HepG2 (cell line): Measurements from ENCODE around the gene COA1. TPM values are rescaled to one million over a fixed set of nuclear protein-coding genes. Genes with fewer than 3 reads are reported as not detected.

Source experiments
- ATAC-seq: fragments of 200-7000 bp; cut with Tn5 transposase; 3 replicates; pipeline ENCODE4 v1.9.1; 2020; ENCODE audit warnings: mild to moderate bottlenecking, moderate library complexity
- BruUV-seq: library from RNA; stranded (reverse); fragments of 400-500 nt; replicated peaks from 2 replicates; lab custom pipeline; 2021; lab: Mats Ljungman, UMichigan
- CTCF ChIA-PET: fragments of 300-600 bp; formaldehyde crosslinking; extraction: SDS; loops from one replicate; lab custom pipeline; 2021; ENCODE audit warnings: low total read pairs, inconsistent platforms, low intra/inter-chr PET ratio; lab: Yijun Ruan, JAX
- POLR2A ChIA-PET: fragments of 350-600 bp; sonication (Branson Sonifier 250); formaldehyde crosslinking; loops from one replicate; lab custom pipeline; 2020; ENCODE audit warnings: antibody characterized with exemption, inconsistent platforms; lab: Yijun Ruan, JAX
- DNase-seq: peaks from one replicate; pipeline ENCODE4 v3.0.0-alpha.2; 2015; ENCODE audit warnings: low spot score
- FAIRE-seq: peaks from 3 replicates; lab custom pipeline; 2011; peaks lifted over from hg19 to GRCh38; lab: Jason Lieb, UNC
- H2AFZ ChIP-seq: one replicate; pipeline ENCODE4 v1.6.1; 2011; ENCODE audit warnings: low read length, inconsistent platforms
- H3K27ac ChIP-seq: fragments of 300-600 bp; 3 replicates; pipeline ENCODE4 v1.8.0; 2011; ENCODE audit warnings: mixed run types, mild to moderate bottlenecking, mixed read lengths, low read length, inconsistent platforms; ENCODE audit not compliant: insufficient read depth; ENCODE audit errors: extremely low read length
- H3K27me3 ChIP-seq, 2 experiments: fragments of 200-600 bp in 1 of 2; 2 replicates in 1 of 2; 3 replicates in 1 of 2; pipeline versions ENCODE4 v1.6.0 to v1.8.0; 2011; ENCODE audit warnings: low read length in 2 of 2, mild to moderate bottlenecking in 2 of 2, moderate library complexity in 2 of 2, inconsistent platforms in 1 of 2; ENCODE audit not compliant: insufficient read depth in 2 of 2, control insufficient read depth in 1 of 2
- H3K36me3 ChIP-seq, 2 experiments: fragments of 200-600 bp in 1 of 2; replicated peaks in 1 of 2; 2 replicates in 1 of 2; 3 replicates in 1 of 2; pipeline versions ENCODE4 v1.5.1 to v1.8.0; 2011; ENCODE audit warnings: low read length in 2 of 2, inconsistent platforms in 1 of 2; ENCODE audit not compliant: insufficient read depth in 2 of 2, control insufficient read depth in 1 of 2
- H3K4me1 ChIP-seq: 2 replicates; pipeline ENCODE4 v1.5.1; 2012; ENCODE audit warnings: low read length, inconsistent platforms; ENCODE audit not compliant: insufficient read depth
- H3K4me2 ChIP-seq: 2 replicates; pipeline ENCODE4 v1.6.0; 2011; ENCODE audit warnings: low read depth, low read length, inconsistent platforms
- H3K4me3 ChIP-seq, 3 experiments: fragments of 200-600 bp in 1 of 3; sonication (generic), shearing (Covaris generic) in 1 of 3; replicated peaks in 1 of 3; 2 replicates each; pipeline ENCODE4 v1.5.1; 2011 to 2016; ENCODE audit warnings: low read length in 3 of 3, inconsistent platforms in 2 of 3, low read depth in 2 of 3, mild to moderate bottlenecking in 2 of 3, control low read depth in 1 of 3, mixed read lengths in 1 of 3; ENCODE audit not compliant: insufficient read depth in 1 of 3
- H3K79me2 ChIP-seq: one replicate; pipeline ENCODE4 v1.6.1; 2011; ENCODE audit warnings: low read length, inconsistent platforms; ENCODE audit not compliant: insufficient read depth
- H3K9ac ChIP-seq: 2 replicates; pipeline ENCODE4 v1.6.0; 2011; ENCODE audit warnings: mild to moderate bottlenecking, low read depth, low read length, inconsistent platforms; ENCODE audit not compliant: insufficient read depth
- H3K9me3 ChIP-seq: 2 replicates; pipeline ENCODE4 v1.5.1; 2012; ENCODE audit warnings: mild to moderate bottlenecking, low read length
- H4K20me1 ChIP-seq: 2 replicates; pipeline ENCODE4 v1.6.0; 2011; ENCODE audit warnings: inconsistent platforms, mild to moderate bottlenecking, low read length, moderate library complexity; ENCODE audit not compliant: insufficient read depth
- ASH2L ChIP-seq: fragments of 300-600, 200-600 bp; sonication (generic); IDR thresholded peaks from 2 replicates; pipeline ENCODE4 v1.7.0; 2017; ENCODE audit warnings: low read depth, mild to moderate bottlenecking, moderate library complexity, mixed read lengths, low read length; ENCODE audit not compliant: insufficient read length
- HNRNPL ChIP-seq: fragments of 200-400 bp; formaldehyde crosslinking; IDR thresholded peaks from 2 replicates; pipeline ENCODE4 v1.6.1; 2017; ENCODE audit warnings: mild to moderate bottlenecking, low read depth, low read length
- IRF2 ChIP-seq: IDR thresholded peaks from 2 replicates; pipeline ENCODE4 v1.6.1; 2018; ENCODE audit warnings: missing genetic modification reagents, missing compliant biosample characterization
- MLXIP ChIP-seq: sonication (generic); formaldehyde crosslinking; IDR thresholded peaks from 2 replicates; pipeline ENCODE4 v1.9.0; 2021; ENCODE audit warnings: missing genetic modification reagents, borderline replicate concordance
- PHF5A ChIP-seq: IDR thresholded peaks from one replicate; pipeline ENCODE4 v1.6.1; 2018; ENCODE audit warnings: low read depth, missing genetic modification reagents; ENCODE audit not compliant: unreplicated experiment
- TFAP4 ChIP-seq: sonication (generic); IDR thresholded peaks from 2 replicates; pipeline ENCODE4 v1.6.1; 2016; ENCODE audit warnings: low read depth, borderline replicate concordance
- ZNF136 ChIP-seq: sonication (generic); formaldehyde crosslinking; IDR thresholded peaks from 2 replicates; pipeline ENCODE4 v1.8.1; 2022; ENCODE audit warnings: low read depth, mild to moderate bottlenecking, moderate library complexity, missing genetic modification reagents
- ZNF670 ChIP-seq: sonication (generic); formaldehyde crosslinking; IDR thresholded peaks from 2 replicates; pipeline ENCODE4 v1.8.0; 2022; ENCODE audit warnings: mild to moderate bottlenecking, missing genetic modification reagents, borderline replicate concordance
- ZNF746 ChIP-seq: sonication (generic); formaldehyde crosslinking; IDR thresholded peaks from 2 replicates; pipeline ENCODE4 v1.8.0; 2022; ENCODE audit warnings: mild to moderate bottlenecking, missing genetic modification reagents
- ZNF850 ChIP-seq: sonication (generic); formaldehyde crosslinking; conservative IDR thresholded peaks from 2 replicates; pipeline ENCODE4 v1.9.0; 2021; ENCODE audit warnings: mild to moderate bottlenecking, missing genetic modification reagents
- ZSCAN5A ChIP-seq: sonication (generic); formaldehyde crosslinking; IDR thresholded peaks from 2 replicates; pipeline ENCODE4 v1.8.0; 2022; ENCODE audit warnings: mild to moderate bottlenecking, missing genetic modification reagents, borderline replicate concordance
- WGBS: methylation state at CpG from one replicate; pipeline ENCODE4 v1.1.6; 2017; ENCODE audit warnings: low lambda C conversion rate; 5-methylcytosine and 5-hydroxymethylcytosine counted together
- in situ Hi-C: cut with HindIII; loops from 2 replicates; pipeline ENCODE4 v1.10.0; 2017; ENCODE audit warnings: low pct_unique_long_range_greater_than_20kb; ENCODE audit not compliant: extremely low pct_ligation_motif_present
- intact Hi-C: fragments of 100-400 bp; cut with micrococcal nuclease; formaldehyde crosslinking; loops from one replicate; pipeline ENCODE4 v1.10.0; 2022; ENCODE audit not compliant: unreplicated experiment
- polyA plus RNA-seq, 8 experiments: library from polyadenylated mRNA; depleted of rRNA in 3 of 8; stranded (reverse) in 7 of 8; unstranded in 1 of 8; fragments of >200 nt; fragmentation: Illumina TruSeq in 4 of 8; extraction: Trizol in 4 of 8; gene quantifications; 2 replicates each; pipeline versions ENCODE4 v1.2.1 to v1.2.3, GENCODE V29; 2011 to 2016; ENCODE audit warnings: low read depth in 4 of 8, missing spikeins in 1 of 8, mixed read lengths in 1 of 8; ENCODE audit not compliant: insufficient read depth in 1 of 8
- total RNA-seq, 5 experiments: library from RNA; depleted of rRNA; stranded (reverse); fragments of >200 nt; fragmentation: Illumina TruSeq; extraction: Trizol; gene quantifications; 2 replicates each; pipeline ENCODE4 v1.2.3, GENCODE V29; 2016; ENCODE audit warnings: low read depth in 1 of 5

Gene COA1
- total and polyA plus RNA-seq, 2 of the 13 experiments (the other 11 are each of a cell fraction or from before 2014, with no cell fraction given): 33.2 to 65.7 TPM

- in situ Hi-C loops (no loop called here), intact Hi-C loops (loop anchor here (1.0 to 2.0 kb wide), 6 partner anchors 29 to 109 kb away; partner anchors contain the start of gene BLVRA)
- FAIRE-seq (no peak), DNase-seq (no peak), ATAC-seq (peak; percentile 19; the same call in 2 of the 3 replicates)
- Histone ChIP-seq H3K36me3 (no peaks in the 10 kb centered on the region; a peak in 1 of 5 replicates), H3K27me3 (no peaks in the 10 kb centered on the region; a peak in 1 of 5 replicates), H4K20me1 (peaks cover 5% of the 10 kb centered on the region; the same call in 1 of the 2 replicates), H3K9ac (peak overlapping the region; percentile 90), H2AFZ (peak overlapping the region; percentile 81), H3K4me1 (peaks cover 28% of the 10 kb centered on the region), H3K4me3 (peak overlapping the region; percentile 89 to 98 (median 95)), H3K9me3 (no peaks in the 10 kb centered on the region), H3K79me2 (peaks cover 42% of the 10 kb centered on the region), H3K27ac (peak overlapping the region; percentile 89), H3K4me2 (peak overlapping the region; percentile 89)
- BruUV-seq: TSS peak; percentile 98
- POLR2A ChIA-PET: interaction anchor here (0.7 to 3.5 kb wide), 17 partner anchors 8 to 228 kb away, joined by 3 to 22 read pairs (median 5); partner anchors contain the start of genes BLVRA and STK17A
- TF ChIP-seq ZNF670 (CRISPR knock-in tag) (0 out of 2 replicates have a peak, but pooled peaks have one; percentile 12), ZNF746 (CRISPR knock-in tag) (no peak), ZNF850 (0 out of 2 replicates have a peak, but pooled peaks have one; percentile 80)
- 12% methylated on average over 4 of the region's 4 CpGs for WGBS
- CTCF ChIA-PET: interaction anchor here (1.3 kb wide), 1 partner anchor 81 kb away, joined by 3 read pairs; no protein-coding TSS in a partner anchor
Observed at GRCh38 chr7:43729924-43730248, 563 bp upstream of the COA1 start.

- Histone ChIP-seq H3K79me2 (peaks cover 63% of the 10 kb centered on the region), H3K27ac (no peak overlapping the region), H3K9ac (no peak overlapping the region), H2AFZ (no peak overlapping the region), H3K9me3 (no peaks in the 10 kb centered on the region), H3K4me1 (peaks cover 35% of the 10 kb centered on the region), H3K4me2 (peak overlapping the region; percentile 56), H3K36me3 (no peaks in the 10 kb centered on the region; a peak in 1 of 5 replicates), H3K27me3 (no peaks in the 10 kb centered on the region; a peak in 1 of 5 replicates), H4K20me1 (peaks cover 5% of the 10 kb centered on the region; the same call in 1 of the 2 replicates), H3K4me3 (peak overlapping the region in 1 of 3 experiments; percentile 24; a peak in 2 of 6 replicates)
- ChIA-PET POLR2A (no interaction called here), CTCF (interaction anchor here (3.0 kb wide), 1 partner anchor 111 kb away, joined by 14 read pairs; no protein-coding TSS in a partner anchor)
- in situ Hi-C loops: no loop called here
- DNase-seq (no peak), ATAC-seq (no peak), FAIRE-seq (no peak)
- BruUV-seq: no TSS peak
- WGBS: 21% methylated on average over 1 of the region's 1 CpG
- intact Hi-C loops: no loop called here
- no peak for TF ChIP-seq IRF2
- TF ChIP-seq ASH2L: no peak
- no peak for TF ChIP-seq PHF5A
- TF ChIP-seq TFAP4: no peak
- no peak for TF ChIP-seq ZNF136
- TF ChIP-seq HNRNPL: no peak
- no peak for TF ChIP-seq MLXIP (CRISPR knock-in tag)
- TF ChIP-seq ZSCAN5A: no peak
Observed at GRCh38 chr7:43727494-43727893, 1.8 kb downstream of the COA1 start.
